ENCODE measurements around the gene DLX2.

DNA sequence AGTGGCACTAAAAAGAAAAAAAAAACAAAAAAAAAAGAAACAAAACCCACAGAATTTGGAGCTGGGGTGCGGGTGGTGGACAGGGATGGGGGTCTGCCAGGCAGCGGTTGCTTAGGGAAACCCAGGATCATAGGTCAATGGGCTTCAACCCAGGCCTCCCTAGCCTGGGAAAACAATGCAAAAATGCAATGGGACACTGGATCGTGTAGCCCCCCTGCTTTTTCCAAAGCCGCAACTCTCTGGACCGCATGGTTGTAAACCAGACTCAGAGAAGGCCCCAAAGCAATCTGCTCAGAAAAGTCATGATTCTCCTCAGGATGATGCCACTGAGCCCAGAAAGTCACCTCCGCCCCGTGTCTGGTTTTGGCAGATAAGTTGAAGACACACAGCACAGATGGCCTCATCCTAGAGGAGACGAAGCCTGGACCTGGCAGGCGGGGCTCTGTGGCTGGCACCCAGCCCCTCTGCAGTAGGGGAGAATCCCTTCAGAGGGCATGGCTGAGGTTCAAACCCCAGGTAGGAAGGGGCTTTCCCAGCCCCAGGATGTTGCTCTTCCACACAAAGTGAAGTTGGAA is 5.1 kb downstream of the DLX2 start:
- TF ChIP-seq POLR2A (IDR thresholded peaks at IDR 0.05; ENCODE audit: low read depth, low read length): no peak
- no peak for TF ChIP-seq DPF2 (IDR thresholded peaks at IDR 0.05)
- TF ChIP-seq, protein P1, sequence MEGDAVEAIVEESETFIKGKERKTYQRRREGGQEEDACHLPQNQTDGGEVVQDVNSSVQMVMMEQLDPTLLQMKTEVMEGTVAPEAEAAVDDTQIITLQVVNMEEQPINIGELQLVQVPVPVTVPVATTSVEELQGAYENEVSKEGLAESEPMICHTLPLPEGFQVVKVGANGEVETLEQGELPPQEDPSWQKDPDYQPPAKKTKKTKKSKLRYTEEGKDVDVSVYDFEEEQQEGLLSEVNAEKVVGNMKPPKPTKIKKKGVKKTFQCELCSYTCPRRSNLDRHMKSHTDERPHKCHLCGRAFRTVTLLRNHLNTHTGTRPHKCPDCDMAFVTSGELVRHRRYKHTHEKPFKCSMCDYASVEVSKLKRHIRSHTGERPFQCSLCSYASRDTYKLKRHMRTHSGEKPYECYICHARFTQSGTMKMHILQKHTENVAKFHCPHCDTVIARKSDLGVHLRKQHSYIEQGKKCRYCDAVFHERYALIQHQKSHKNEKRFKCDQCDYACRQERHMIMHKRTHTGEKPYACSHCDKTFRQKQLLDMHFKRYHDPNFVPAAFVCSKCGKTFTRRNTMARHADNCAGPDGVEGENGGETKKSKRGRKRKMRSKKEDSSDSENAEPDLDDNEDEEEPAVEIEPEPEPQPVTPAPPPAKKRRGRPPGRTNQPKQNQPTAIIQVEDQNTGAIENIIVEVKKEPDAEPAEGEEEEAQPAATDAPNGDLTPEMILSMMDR (IDR thresholded peaks at IDR 0.05 in 2 of 3, conservative IDR thresholded peaks at IDR 0.05 in 1 of 3; ENCODE audit: control insufficient read depth in 2 of 3, extremely low read depth in 1 of 3, insufficient read depth in 1 of 3, low read depth in 3 of 3, low read length in 3 of 3): no peak
- TF ChIP-seq, protein P2, sequence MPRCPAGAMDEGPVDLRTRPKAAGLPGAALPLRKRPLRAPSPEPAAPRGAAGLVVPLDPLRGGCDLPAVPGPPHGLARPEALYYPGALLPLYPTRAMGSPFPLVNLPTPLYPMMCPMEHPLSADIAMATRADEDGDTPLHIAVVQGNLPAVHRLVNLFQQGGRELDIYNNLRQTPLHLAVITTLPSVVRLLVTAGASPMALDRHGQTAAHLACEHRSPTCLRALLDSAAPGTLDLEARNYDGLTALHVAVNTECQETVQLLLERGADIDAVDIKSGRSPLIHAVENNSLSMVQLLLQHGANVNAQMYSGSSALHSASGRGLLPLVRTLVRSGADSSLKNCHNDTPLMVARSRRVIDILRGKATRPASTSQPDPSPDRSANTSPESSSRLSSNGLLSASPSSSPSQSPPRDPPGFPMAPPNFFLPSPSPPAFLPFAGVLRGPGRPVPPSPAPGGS (IDR thresholded peaks at IDR 0.05; ENCODE audit: borderline replicate concordance, insufficient read depth, low read depth, low read length, poor library complexity, severe bottlenecking): no peak
- TF ChIP-seq CREM (IDR thresholded peaks at IDR 0.05; ENCODE audit: low read depth): no peak
- TF ChIP-seq YY1 (IDR thresholded peaks at IDR 0.05; ENCODE audit: low read depth, low read length): no peak
- TF ChIP-seq ZNF207 (IDR thresholded peaks at IDR 0.05; ENCODE audit: borderline replicate concordance): no peak
- TF ChIP-seq, protein P3, sequence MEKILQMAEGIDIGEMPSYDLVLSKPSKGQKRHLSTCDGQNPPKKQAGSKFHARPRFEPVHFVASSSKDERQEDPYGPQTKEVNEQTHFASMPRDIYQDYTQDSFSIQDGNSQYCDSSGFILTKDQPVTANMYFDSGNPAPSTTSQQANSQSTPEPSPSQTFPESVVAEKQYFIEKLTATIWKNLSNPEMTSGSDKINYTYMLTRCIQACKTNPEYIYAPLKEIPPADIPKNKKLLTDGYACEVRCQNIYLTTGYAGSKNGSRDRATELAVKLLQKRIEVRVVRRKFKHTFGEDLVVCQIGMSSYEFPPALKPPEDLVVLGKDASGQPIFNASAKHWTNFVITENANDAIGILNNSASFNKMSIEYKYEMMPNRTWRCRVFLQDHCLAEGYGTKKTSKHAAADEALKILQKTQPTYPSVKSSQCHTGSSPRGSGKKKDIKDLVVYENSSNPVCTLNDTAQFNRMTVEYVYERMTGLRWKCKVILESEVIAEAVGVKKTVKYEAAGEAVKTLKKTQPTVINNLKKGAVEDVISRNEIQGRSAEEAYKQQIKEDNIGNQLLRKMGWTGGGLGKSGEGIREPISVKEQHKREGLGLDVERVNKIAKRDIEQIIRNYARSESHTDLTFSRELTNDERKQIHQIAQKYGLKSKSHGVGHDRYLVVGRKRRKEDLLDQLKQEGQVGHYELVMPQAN (conservative IDR thresholded peaks at IDR 0.05): no peak
- TF ChIP-seq RFX5 (IDR thresholded peaks at IDR 0.05; ENCODE audit: low read depth, low read length): no peak
- TF ChIP-seq, protein P4, sequence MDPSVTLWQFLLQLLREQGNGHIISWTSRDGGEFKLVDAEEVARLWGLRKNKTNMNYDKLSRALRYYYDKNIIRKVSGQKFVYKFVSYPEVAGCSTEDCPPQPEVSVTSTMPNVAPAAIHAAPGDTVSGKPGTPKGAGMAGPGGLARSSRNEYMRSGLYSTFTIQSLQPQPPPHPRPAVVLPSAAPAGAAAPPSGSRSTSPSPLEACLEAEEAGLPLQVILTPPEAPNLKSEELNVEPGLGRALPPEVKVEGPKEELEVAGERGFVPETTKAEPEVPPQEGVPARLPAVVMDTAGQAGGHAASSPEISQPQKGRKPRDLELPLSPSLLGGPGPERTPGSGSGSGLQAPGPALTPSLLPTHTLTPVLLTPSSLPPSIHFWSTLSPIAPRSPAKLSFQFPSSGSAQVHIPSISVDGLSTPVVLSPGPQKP (IDR thresholded peaks at IDR 0.05; ENCODE audit: low read depth, low read length): no peak
